NB4 (cell line): ENCODE data around the gene RGS11.

Experiments used
- DNase-seq: peaks from one replicate; pipeline ENCODE4 v3.0.0; 2010; ENCODE audit warnings: low read depth
- H3K4me3 ChIP-seq: one replicate; pipeline ENCODE4 v1.5.1; 2011; ENCODE audit warnings: mild to moderate bottlenecking, low read depth, low read length, moderate library complexity
- CTCF ChIP-seq: IDR thresholded peaks from one replicate; pipeline ENCODE4 v1.5.1; 2012; ENCODE audit warnings: low read depth, low read length
- MYC ChIP-seq: IDR thresholded peaks from 2 replicates; pipeline ENCODE4 v1.6.1; 2011; ENCODE audit warnings: low read depth, low read length
- POLR2A ChIP-seq: IDR thresholded peaks from 2 replicates; pipeline ENCODE4 v1.6.1; 2011; ENCODE audit warnings: mild to moderate bottlenecking; ENCODE audit not compliant: insufficient read length; ENCODE audit errors: extremely low read depth
- TF ChIP-seq, protein P1 (sequence below): IDR thresholded peaks from 2 replicates; pipeline ENCODE4 v1.6.1; 2011; ENCODE audit warnings: low read depth, low read length

Gene RGS11

DNA sequence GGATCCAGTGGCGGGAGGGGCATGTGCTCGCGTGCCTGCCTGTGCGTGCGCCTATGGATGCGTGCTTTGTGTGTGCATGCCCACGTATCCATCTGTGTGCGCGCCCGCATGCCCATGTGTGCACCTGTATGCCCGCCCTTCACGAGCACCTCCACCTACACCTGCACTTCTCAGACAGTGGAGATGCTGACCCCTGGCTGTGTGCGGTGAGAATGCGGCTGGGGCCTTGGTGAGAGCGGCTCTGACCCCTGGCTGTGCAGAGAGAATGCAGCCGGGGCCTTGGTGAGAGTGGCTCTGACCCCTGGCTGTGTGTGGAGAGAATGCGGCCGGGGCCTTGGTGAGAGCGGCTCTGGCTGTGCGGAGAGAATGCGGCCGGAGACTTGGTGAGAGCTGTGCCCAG, 42.9 kb upstream of the RGS11 start:
- no peak for DNase-seq
- H3K4me3 ChIP-seq: no peak overlapping the region
- TF ChIP-seq POLR2A: no peak
- no peak for TF ChIP-seq CTCF
- TF ChIP-seq MYC: no peak
- TF ChIP-seq, protein P1, sequence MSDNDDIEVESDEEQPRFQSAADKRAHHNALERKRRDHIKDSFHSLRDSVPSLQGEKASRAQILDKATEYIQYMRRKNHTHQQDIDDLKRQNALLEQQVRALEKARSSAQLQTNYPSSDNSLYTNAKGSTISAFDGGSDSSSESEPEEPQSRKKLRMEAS: no peak

GRCh38 chr16:317583-317982, 41.8 kb upstream of the RGS11 start:
- TF ChIP-seq CTCF: no peak
- DNase-seq: no peak
- H3K4me3 ChIP-seq: no peak overlapping the region

GRCh38 chr16:316741-317464, 41.2 kb upstream of the RGS11 start:
- TF ChIP-seq MYC (no peak), CTCF (no peak), POLR2A (no peak)
- TF ChIP-seq, protein P1: no peak
- no peak overlapping the region for H3K4me3 ChIP-seq
- DNase-seq: no peak

DNA sequence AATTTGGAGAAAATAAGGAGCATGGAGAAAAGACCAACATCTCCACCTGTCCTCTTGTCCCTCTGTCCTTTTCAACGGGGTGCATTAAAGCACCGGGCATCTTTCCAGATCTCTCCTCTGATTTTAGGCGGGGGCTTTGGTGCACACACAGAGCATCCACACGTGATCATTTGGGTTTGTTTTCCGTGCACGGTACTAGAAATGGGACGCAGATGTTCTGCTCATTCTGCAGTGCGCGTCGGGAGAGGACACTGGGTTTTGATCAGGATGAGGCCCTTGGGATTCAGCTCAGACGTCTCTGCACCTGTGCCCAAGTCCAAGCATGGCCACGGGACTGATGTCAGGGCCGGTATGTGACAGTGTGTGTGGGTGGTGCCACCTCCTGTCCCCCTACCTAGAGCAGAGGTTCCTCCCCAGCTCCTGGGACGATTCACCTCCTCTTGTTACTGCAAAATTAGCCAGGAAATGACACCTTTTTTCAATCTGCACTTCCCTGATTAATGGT, 39.1 kb upstream of the RGS11 start:
- no peak overlapping the region for H3K4me3 ChIP-seq
- no peak for DNase-seq
- no peak for TF ChIP-seq POLR2A

DNA sequence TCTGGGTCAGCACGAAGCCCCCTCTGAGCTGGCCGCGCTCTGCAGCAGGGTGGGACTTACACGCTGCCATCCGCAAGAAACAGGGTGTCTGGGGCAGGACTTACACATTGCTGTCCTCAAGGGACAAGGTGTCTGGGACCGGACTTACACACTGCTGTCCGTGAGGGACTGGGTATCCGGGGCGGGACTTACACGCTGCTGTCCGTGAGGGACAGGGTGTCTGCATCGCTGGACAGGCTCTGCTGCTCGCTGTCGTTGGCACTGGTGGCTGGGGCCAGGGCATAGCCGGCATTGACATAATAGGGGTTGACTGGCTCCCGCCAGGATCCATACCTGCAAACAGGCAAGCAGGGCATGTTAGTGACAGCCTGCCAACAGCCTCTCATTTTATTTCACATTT, 38.6 kb upstream of the RGS11 start:
- DNase-seq: no peak
- TF ChIP-seq, protein P1: no peak
- TF ChIP-seq MYC (no peak), CTCF (no peak), POLR2A (no peak)
- no peak overlapping the region for H3K4me3 ChIP-seq

- DNase-seq: no peak
- H3K4me3 ChIP-seq: no peak overlapping the region
- TF ChIP-seq POLR2A: no peak
- TF ChIP-seq, protein P1: no peak
- no peak for TF ChIP-seq MYC
- TF ChIP-seq CTCF: no peak
Observed at GRCh38 chr16:311725-312124, 36.0 kb upstream of the RGS11 start.
